ENCODE data around the gene CELA1.

- TF ChIP-seq CTCF (IDR thresholded peaks at IDR 0.05) (no peak), POLR2A (IDR thresholded peaks at IDR 0.05) (no peak)
Measured at GRCh38 chr12:51377099-51377984, 30.9 kb upstream of the CELA1 start.
